ENCODE results near the gene SLC38A2. TPM values are rescaled to one million over a fixed set of nuclear protein-coding genes. Genes with fewer than 3 reads are reported as not detected.

Gene SLC38A2
- total and polyA plus RNA-seq, 4 donors, result 75.0 to 258 (median 128) TPM

DNA sequence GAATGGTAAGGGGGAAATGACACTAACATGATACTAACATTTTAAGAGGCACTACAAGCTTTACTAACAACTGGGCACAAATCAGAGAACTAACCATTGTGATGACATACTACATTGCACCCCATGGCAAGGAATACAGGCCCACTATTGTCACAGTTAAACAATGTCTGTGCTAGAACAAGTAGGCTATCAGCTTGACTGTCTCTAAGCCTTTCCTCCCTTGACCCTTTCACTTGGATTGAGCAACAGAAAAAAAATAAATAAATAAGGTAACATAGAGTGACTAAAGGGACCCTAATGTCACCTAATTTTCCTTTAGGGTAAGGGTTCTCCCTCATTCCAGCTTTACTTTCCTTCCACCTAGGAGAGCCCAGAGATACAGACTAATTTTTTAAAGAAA is 4.4 kb downstream of the SLC38A2 start:
- TF ChIP-seq, protein P1, sequence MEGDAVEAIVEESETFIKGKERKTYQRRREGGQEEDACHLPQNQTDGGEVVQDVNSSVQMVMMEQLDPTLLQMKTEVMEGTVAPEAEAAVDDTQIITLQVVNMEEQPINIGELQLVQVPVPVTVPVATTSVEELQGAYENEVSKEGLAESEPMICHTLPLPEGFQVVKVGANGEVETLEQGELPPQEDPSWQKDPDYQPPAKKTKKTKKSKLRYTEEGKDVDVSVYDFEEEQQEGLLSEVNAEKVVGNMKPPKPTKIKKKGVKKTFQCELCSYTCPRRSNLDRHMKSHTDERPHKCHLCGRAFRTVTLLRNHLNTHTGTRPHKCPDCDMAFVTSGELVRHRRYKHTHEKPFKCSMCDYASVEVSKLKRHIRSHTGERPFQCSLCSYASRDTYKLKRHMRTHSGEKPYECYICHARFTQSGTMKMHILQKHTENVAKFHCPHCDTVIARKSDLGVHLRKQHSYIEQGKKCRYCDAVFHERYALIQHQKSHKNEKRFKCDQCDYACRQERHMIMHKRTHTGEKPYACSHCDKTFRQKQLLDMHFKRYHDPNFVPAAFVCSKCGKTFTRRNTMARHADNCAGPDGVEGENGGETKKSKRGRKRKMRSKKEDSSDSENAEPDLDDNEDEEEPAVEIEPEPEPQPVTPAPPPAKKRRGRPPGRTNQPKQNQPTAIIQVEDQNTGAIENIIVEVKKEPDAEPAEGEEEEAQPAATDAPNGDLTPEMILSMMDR (IDR thresholded peaks at IDR 0.05; ENCODE audit: control extremely low read depth, extremely low read depth), result no peak
- ATAC-seq (ENCODE audit: insufficient read depth, low FRiP score), result no peak
- Histone ChIP-seq H3K9ac (ENCODE audit: insufficient read depth in 1 of 2, low read length in 2 of 2) (no peak overlapping the region), H3K36me3 (ENCODE audit: control insufficient read depth in 4 of 4, insufficient read depth in 4 of 4, low read length in 4 of 4) (peaks cover 12 to 73% (median 52%) of the 10 kb centered on the region in 4 donors), H3K4me3 (peak overlapping the region; percentile 19), H3K9me3 (ENCODE audit: control insufficient read depth in 4 of 4, insufficient read depth in 3 of 4, low read length in 3 of 4) (no peaks in the 10 kb centered on the region), H3K27me3 (ENCODE audit: control insufficient read depth in 3 of 3, insufficient read depth in 3 of 3, low read length in 2 of 3) (no peaks in the 10 kb centered on the region), H3K27ac (ENCODE audit: low read depth in 1 of 2, low read length in 1 of 2) (peak overlapping the region in 1 of 2 donors; percentile 66), H3K4me1 (ENCODE audit: control insufficient read depth in 5 of 5, insufficient read depth in 5 of 5, low read length in 5 of 5) (peaks cover 2 to 53% (median 18%) of the 10 kb centered on the region in 5 donors)
- DNase-seq, result no peak

DNA sequence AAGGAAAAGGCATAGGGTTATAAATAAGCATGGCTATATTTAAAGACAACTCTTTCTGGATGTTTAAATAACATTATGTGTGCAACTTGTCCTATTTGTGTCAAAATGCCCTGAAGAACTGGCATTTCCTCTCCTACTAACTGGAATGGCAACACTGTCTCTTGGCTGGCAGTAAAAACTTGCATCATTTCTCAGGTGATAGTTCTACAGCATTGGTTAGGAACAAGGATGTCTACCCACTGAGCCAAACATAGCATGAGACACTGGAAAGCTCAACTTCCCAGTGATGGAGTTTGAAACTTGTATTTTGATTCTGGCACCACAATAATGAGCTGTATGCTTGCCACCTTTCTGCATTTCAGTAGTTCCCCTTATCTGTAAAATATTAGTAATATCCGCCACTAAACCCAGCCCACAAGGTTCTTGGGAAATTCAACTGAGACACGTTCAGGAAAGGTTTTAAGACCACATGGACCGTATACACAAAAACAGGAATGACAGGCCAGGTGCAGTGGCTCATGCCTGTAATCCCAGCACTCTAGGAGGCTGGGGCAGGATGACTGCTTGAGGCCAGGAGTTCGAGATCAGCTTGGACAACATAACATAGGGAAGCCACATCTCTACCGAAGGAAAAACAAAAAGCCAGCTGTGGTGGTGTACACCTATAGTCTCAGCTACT is 5.1 kb downstream of the SLC38A2 start:
- Histone ChIP-seq H3K4me1 (ENCODE audit: control insufficient read depth in 5 of 5, insufficient read depth in 5 of 5, low read length in 5 of 5) (peaks cover 2 to 53% (median 18%) of the 10 kb centered on the region in 5 donors), H3K9me3 (ENCODE audit: control insufficient read depth in 4 of 4, insufficient read depth in 3 of 4, low read length in 3 of 4) (no peaks in the 10 kb centered on the region), H3K36me3 (ENCODE audit: control insufficient read depth in 4 of 4, insufficient read depth in 4 of 4, low read length in 4 of 4) (peaks cover 13 to 79% (median 57%) of the 10 kb centered on the region in 4 donors), H3K27ac (ENCODE audit: low read depth in 1 of 2, low read length in 1 of 2) (peak overlapping the region; percentile 65 to 66), H3K27me3 (ENCODE audit: control insufficient read depth in 3 of 3, insufficient read depth in 3 of 3, low read length in 2 of 3) (no peaks in the 10 kb centered on the region), H3K4me3 (peak overlapping the region; percentile 19), H3K9ac (ENCODE audit: insufficient read depth in 1 of 2, low read length in 2 of 2) (no peak overlapping the region)
- ATAC-seq (ENCODE audit: insufficient read depth, low FRiP score) (no peak), DNase-seq (no peak)
- 37 to 45% methylated on average over 5 of the region's 5 CpGs for WGBS, 2 donors
- TF ChIP-seq, protein P1 (IDR thresholded peaks at IDR 0.05; ENCODE audit: control extremely low read depth, extremely low read depth), result no peak

DNA sequence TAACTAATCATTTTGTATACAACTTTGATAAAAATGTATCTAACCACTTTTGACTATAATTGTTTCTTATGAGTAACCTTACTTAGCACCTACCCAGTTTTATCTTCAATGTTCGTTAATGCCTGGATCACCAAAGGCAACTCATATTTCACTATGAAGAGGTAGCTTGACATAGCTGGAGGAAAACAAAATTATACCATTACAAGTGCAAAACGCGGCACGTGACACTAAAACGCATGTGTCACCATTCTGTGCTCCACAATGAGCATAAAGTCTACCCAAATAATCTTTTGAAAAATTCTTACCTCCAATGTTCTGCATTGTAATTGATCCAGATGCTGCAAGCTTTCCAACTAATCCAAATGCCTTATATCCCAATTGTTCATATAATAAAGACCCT is 5.8 kb downstream of the SLC38A2 start:
- Histone ChIP-seq H3K27me3 (ENCODE audit: control insufficient read depth in 3 of 3, insufficient read depth in 3 of 3, low read length in 2 of 3) (no peaks in the 10 kb centered on the region), H3K9ac (ENCODE audit: insufficient read depth in 1 of 2, low read length in 2 of 2) (no peak overlapping the region), H3K27ac (ENCODE audit: low read depth in 1 of 2, low read length in 1 of 2) (no peak overlapping the region), H3K9me3 (ENCODE audit: control insufficient read depth in 4 of 4, insufficient read depth in 3 of 4, low read length in 3 of 4) (no peaks in the 10 kb centered on the region), H3K4me1 (ENCODE audit: control insufficient read depth in 5 of 5, insufficient read depth in 5 of 5, low read length in 5 of 5) (peaks cover 2 to 53% (median 18%) of the 10 kb centered on the region in 5 donors), H3K4me3 (no peak overlapping the region), H3K36me3 (ENCODE audit: control insufficient read depth in 4 of 4, insufficient read depth in 4 of 4, low read length in 4 of 4) (peaks cover 13 to 86% (median 61%) of the 10 kb centered on the region in 4 donors)
- DNase-seq (no peak), ATAC-seq (ENCODE audit: insufficient read depth, low FRiP score) (no peak)
- TF ChIP-seq, protein P1 (IDR thresholded peaks at IDR 0.05; ENCODE audit: control extremely low read depth, extremely low read depth), result no peak
- 80 to 88% methylated on average over 5 of the region's 5 CpGs for WGBS, 2 donors

Data from lung (tissue), 12 donors.